ENCODE results near the gene ST8SIA1.
"Not testable (repeated sequence)": the region's sequence is repeated elsewhere in the genome, so short reads cannot be mapped to it uniquely, and the experiment has no call there.

Gene ST8SIA1

GRCh38 chr12:22146686-22147085 lies 187.8 kb downstream of the ST8SIA1 start:
- DNase-seq: not testable (repeated sequence)

All from amniotic stem cell (primary cell).